ENCODE results near the gene CEP57.

The CEP57 gene

GRCh38 chr11:95790123-95790932 is at the start of gene CEP57:
CEP57 (plus strand) TSS chr11:95790498; CDS start chr11:95790699, 201 bp downstream.
- Histone ChIP-seq H3K4me2 (ENCODE audit: low read length) (peak within 1 kb of the TSS; percentile 92), H2AFZ (peak within 1 kb of the TSS; percentile 96), H3K79me2 (peaks cover 12% of the 10 kb centered on the region), H3K4me3 (ENCODE audit: low read depth, low read length) (peak within 1 kb of the TSS; percentile 89), H3K27ac (peak within 1 kb of the TSS; percentile 99), H3K9me3 (ENCODE audit: control insufficient read depth, low read length) (no peaks in the 10 kb centered on the region), H3K27me3 (ENCODE audit: control insufficient read depth, insufficient read depth, low read length) (no peaks in the 10 kb centered on the region), H3K4me1 (no peaks in the 10 kb centered on the region), H3K9ac (peak within 1 kb of the TSS; percentile 72), H3K36me3 (ENCODE audit: control insufficient read depth, insufficient read depth, low read length) (no peaks in the 10 kb centered on the region)
- no peak for TF ChIP-seq CTCF (IDR thresholded peaks at IDR 0.05)

- Histone ChIP-seq H2AFZ (no peak overlapping the region), H3K4me2 (ENCODE audit: low read length) (no peak overlapping the region), H3K36me3 (ENCODE audit: control insufficient read depth, insufficient read depth, low read length) (no peaks in the 10 kb centered on the region), H3K27ac (no peak overlapping the region), H3K4me3 (ENCODE audit: low read depth, low read length) (no peak overlapping the region), H3K9ac (no peak overlapping the region), H3K79me2 (no peaks in the 10 kb centered on the region), H3K4me1 (no peaks in the 10 kb centered on the region), H3K9me3 (ENCODE audit: control insufficient read depth, low read length) (no peaks in the 10 kb centered on the region), H3K27me3 (ENCODE audit: control insufficient read depth, insufficient read depth, low read length) (no peaks in the 10 kb centered on the region)
- no peak for TF ChIP-seq CTCF (IDR thresholded peaks at IDR 0.05)
These were observed 40.2 kb upstream of the CEP57 start for GRCh38 chr11:95750101-95750500.

- H3K27ac ChIP-seq = no peak overlapping the region
- no peaks in the 10 kb centered on the region for H3K4me1 ChIP-seq
- no peak overlapping the region for H3K4me3 ChIP-seq (ENCODE audit: low read depth, low read length)
- no peak overlapping the region for H2AFZ ChIP-seq
- TF ChIP-seq CTCF (IDR thresholded peaks at IDR 0.05) = no peak
- no peaks in the 10 kb centered on the region for H3K79me2 ChIP-seq
- H3K4me2 ChIP-seq (ENCODE audit: low read length) = no peak overlapping the region
- no peak overlapping the region for H3K9ac ChIP-seq
- no peaks in the 10 kb centered on the region for H3K9me3 ChIP-seq (ENCODE audit: control insufficient read depth, low read length)
- H3K36me3 ChIP-seq (ENCODE audit: control insufficient read depth, insufficient read depth, low read length) = no peaks in the 10 kb centered on the region
- H3K27me3 ChIP-seq (ENCODE audit: control insufficient read depth, insufficient read depth, low read length) = no peaks in the 10 kb centered on the region
These were observed 38.8 kb upstream of the CEP57 start for GRCh38 chr11:95751515-95751914.

GRCh38 chr11:95760941-95761340 is 29.4 kb upstream of the CEP57 start:
- Histone ChIP-seq H3K9me3 (ENCODE audit: control insufficient read depth, low read length) (no peaks in the 10 kb centered on the region), H3K9ac (no peak overlapping the region), H3K27me3 (ENCODE audit: control insufficient read depth, insufficient read depth, low read length) (no peaks in the 10 kb centered on the region), H3K4me1 (no peaks in the 10 kb centered on the region), H3K4me2 (ENCODE audit: low read length) (no peak overlapping the region), H3K36me3 (ENCODE audit: control insufficient read depth, insufficient read depth, low read length) (no peaks in the 10 kb centered on the region), H3K79me2 (no peaks in the 10 kb centered on the region), H3K27ac (no peak overlapping the region), H3K4me3 (ENCODE audit: low read depth, low read length) (no peak overlapping the region), H2AFZ (no peak overlapping the region)
- TF ChIP-seq CTCF (IDR thresholded peaks at IDR 0.05) = no peak

- no peak overlapping the region for H3K4me3 ChIP-seq (ENCODE audit: low read depth, low read length)
- no peaks in the 10 kb centered on the region for H3K27me3 ChIP-seq (ENCODE audit: control insufficient read depth, insufficient read depth, low read length)
- no peak overlapping the region for H3K9ac ChIP-seq
- no peak overlapping the region for H3K4me2 ChIP-seq (ENCODE audit: low read length)
- H3K27ac ChIP-seq = no peak overlapping the region
- H2AFZ ChIP-seq = no peak overlapping the region
- no peak for TF ChIP-seq CTCF (IDR thresholded peaks at IDR 0.05)
- no peaks in the 10 kb centered on the region for H3K9me3 ChIP-seq (ENCODE audit: control insufficient read depth, low read length)
- H3K4me1 ChIP-seq = no peaks in the 10 kb centered on the region
- H3K36me3 ChIP-seq (ENCODE audit: control insufficient read depth, insufficient read depth, low read length) = no peaks in the 10 kb centered on the region
- H3K79me2 ChIP-seq = no peaks in the 10 kb centered on the region
These were observed 27.8 kb upstream of the CEP57 start for GRCh38 chr11:95762534-95762933.

All from parathyroid adenoma (tissue), 2 donors.